GM15510 (cell line): Measurements from ENCODE around the gene ACTL8.

Source experiments
- POLR2A ChIP-seq: IDR thresholded peaks from 3 replicates; pipeline ENCODE4 v1.6.1; 2011; ENCODE audit warnings: borderline replicate concordance; ENCODE audit not compliant: insufficient read length; ENCODE audit errors: extremely low read depth

The ACTL8 gene

GRCh38 chr1:17776426-17776825 is 21.3 kb downstream of the ACTL8 start:
- TF ChIP-seq POLR2A, result no peak

DNA sequence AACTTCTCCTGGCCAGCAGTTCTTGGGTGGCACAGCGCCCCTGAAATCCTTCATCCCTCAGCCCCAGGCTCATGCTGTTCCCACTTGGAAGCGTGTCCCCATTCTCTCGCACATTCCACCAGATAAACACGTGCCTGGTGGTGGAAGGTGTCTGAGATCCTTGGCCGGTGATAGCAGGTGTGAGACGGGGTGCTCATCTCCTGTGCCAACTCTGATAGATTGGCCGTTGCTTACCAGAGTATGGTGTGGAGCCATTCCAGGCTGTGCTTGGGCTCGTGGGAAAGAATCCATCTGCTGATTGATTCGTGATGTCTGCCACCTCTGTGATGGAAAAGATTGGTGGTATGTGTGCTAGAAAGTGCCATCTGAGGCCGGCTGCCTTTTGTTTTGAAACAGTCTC is 22.2 kb downstream of the ACTL8 start:
- TF ChIP-seq POLR2A, result no peak

DNA sequence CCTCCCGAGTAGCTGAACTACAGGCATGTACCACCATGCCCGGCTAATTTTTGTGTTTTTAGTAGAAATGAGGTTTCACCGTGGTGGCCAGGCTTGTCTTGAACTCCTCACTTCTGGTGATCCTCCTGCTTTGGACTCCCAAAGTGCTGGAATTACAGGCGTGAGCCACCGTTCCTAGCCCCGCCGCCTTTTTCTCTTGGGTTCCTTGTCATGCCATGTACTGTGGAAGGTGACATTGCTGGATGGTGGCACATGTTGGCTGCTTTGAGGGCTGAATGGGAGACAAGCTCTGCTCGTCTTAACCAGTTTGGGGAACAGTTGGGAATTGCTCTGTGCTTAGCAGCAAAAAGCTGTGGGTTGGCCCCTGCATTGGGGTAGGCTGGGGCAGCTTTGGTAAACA is 22.7 kb downstream of the ACTL8 start:
- TF ChIP-seq POLR2A, result no peak

GRCh38 chr1:17780916-17781315 is 25.8 kb downstream of the ACTL8 start:
- TF ChIP-seq POLR2A, result no peak

DNA sequence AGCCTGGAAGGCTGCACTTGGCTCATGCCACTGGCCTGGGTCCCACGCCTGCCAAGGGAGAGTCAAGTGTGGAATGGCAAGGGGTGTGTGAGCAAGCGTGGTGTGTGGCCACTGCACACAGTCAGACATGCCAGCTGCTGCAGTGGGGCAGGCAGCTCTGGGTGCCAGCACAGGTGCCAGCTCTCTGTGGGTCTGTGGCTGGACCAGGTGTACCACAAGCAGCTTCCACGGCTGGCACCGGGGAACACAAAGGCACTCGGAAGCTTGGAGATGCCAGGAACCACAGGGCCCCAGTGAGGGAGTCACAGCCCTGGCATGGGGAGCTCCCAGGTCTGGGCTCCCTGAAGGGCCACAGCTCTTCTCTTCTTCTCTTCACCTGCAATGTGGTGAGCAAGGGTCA is 34.8 kb downstream of the ACTL8 start:
- no peak for TF ChIP-seq POLR2A

DNA sequence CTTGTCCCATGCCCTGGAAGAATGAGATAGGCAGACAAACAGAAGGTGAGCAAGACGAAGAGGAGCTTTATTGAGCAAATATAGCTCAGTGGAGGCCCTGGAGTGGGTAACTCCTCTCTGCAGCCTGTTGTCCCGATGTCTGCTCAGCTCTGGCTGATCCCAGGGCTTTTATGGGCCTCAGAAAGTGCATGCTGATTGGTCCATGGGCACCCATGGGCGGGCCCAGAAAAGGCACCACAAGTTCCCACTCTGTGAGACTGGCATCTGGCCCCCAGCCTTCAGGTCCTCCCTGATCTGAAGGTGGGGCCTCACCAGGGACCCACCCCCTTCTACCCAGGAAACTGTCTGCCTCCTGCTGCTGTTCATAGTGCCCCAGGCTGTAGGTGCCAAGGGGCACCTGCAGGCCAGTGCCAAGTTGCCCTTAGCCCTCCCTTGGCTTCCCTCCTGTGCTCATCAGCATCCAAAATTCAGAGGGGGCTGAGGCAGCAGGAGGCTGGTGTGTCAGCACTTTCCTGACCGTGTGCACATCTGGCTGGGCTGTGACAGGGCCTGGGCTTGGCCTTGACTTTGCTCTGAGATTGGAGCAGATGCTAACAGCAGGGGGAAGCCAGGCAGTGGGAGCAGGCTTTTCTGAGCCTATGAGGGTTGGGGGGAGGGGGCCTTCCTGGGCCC is 35.4 kb downstream of the ACTL8 start:
- TF ChIP-seq POLR2A, result no peak

GRCh38 chr1:17791055-17791390 is 35.9 kb downstream of the ACTL8 start:
- TF ChIP-seq POLR2A, result no peak

DNA sequence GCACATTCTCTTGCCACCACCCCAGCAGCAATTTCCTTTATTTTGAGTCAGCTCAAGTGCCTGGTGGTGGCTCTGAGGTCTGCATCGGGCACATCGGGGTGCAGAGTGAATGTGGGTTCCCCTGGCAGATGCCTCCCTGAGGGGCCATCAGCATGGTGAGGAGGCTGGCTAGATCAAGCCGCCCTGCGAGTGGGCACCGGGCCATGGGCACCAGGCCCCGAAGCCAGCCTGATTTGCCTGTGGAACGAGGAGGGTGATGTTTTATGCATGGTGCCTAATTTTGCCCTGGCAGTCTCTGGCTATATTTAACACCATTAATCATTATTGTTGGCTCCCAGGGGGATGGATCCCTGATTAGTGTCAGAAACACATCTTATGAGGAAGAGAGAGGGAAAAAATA is 36.3 kb downstream of the ACTL8 start:
- no peak for TF ChIP-seq POLR2A

GRCh38 chr1:17792421-17792820 is 37.3 kb downstream of the ACTL8 start:
- no peak for TF ChIP-seq POLR2A

- no peak for TF ChIP-seq POLR2A
Measured at GRCh38 chr1:17795081-17795809, 40.1 kb downstream of the ACTL8 start.

GRCh38 chr1:17795836-17796645 is 40.9 kb downstream of the ACTL8 start:
- TF ChIP-seq POLR2A, result no peak

GRCh38 chr1:17797478-17797877 is 42.3 kb downstream of the ACTL8 start:
- no peak for TF ChIP-seq POLR2A

DNA sequence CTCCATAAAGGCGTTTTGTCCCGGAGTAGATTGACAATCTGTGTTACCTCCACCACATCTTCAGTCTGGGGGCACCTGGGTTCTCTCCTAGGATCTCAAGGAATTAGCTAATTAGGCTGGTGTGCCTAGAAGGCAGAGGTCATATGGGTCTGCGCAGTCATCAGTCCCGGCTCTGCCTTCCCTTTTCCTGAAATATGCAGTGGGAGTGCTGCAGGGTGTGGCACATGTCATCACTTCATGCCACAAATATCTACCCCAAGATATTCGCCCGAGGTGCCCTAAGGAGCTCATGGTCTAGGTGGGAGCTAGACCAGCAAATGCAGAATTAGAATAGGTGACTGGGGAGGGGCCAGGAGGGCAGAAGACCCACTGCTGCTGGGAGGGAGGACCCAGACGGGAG is 42.9 kb downstream of the ACTL8 start:
- TF ChIP-seq POLR2A, result no peak

DNA sequence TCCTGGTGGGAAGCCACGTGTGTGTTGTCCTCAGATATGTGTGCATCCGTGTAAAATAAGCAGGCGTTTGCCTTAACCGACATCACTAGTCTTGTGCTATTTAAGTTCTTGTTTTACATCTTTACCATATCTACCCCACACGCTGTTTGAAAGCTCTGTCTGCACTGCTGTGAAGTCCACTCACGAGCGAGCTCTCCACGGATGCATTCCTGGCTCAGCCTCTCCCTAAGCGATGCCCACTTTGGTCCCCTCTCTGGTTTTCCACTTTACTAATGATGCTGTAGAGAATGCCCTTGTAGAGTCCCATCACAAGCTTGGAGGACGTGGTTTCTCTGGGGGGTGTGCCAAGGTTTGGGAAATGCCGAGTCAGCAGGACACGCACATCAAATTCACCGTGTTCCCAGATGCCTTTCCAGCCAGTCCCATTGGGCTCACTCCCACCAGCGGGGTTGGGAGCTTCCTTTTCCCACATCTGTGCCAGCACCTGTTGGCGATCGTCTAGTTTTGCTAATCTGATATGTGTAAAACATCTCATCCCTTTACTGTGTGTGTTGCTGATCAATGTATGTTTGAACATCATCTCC is 43.8 kb downstream of the ACTL8 start:
- TF ChIP-seq POLR2A, result no peak

DNA sequence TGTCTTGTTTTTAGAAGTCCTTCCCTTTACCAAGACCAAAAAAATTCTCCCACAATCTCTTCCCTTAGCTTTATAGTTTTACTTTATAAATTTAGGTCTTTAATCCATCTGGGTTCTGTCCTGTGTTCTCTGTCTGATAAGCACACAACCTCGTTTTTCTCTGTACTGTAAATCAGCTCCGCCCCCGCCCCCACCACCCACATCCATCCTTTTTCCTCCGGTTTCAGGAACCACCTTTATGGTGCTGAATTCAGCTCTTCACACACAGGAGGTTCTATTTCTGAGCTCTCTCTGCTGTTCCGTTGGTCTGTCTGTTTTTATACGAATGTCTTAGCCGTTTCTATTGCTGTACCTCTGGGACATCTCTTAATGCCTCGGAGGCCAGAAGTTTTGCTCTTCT is 44.5 kb downstream of the ACTL8 start:
- TF ChIP-seq POLR2A, result no peak

- no peak for TF ChIP-seq POLR2A
Measured at GRCh38 chr1:17802164-17802563, 47.0 kb downstream of the ACTL8 start.

DNA sequence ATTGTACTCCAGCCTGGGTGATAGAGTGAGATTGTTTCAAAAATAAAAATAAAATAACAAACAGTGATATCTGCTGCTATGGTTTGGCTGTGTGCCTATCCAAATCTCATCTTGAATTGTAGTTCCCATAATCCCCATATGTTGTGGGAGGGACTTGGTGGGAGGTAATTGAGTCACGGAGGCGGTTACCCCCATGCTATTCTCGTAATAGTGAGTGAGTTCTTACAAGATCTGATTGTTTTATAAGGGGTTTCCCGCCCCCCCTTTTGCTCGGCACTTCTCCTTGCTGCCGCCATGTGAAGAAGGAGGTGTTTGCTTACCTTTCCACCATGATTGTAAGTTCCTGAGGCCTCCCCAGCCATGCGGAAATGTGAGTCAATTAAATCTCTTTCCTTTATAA is 47.8 kb downstream of the ACTL8 start:
- no peak for TF ChIP-seq POLR2A
